ENCODE data around the gene XRRA1. TPM values are rescaled to one million over a fixed set of nuclear protein-coding genes. Genes with fewer than 3 reads are reported as not detected.
"Not testable (repeated sequence)": the region's sequence is repeated elsewhere in the genome, so short reads cannot be mapped to it uniquely, and the experiment has no call there.

XRRA1 gene
- total RNA-seq, 1 experiment from 2014 or later, result 17.3 TPM

- TF ChIP-seq POLR2AphosphoS5 (IDR thresholded peaks at IDR 0.05; ENCODE audit: low read depth, low read length) (no peak), SP1 (IDR thresholded peaks at IDR 0.05; ENCODE audit: low read depth) (no peak), POLR2A (IDR thresholded peaks at IDR 0.05; ENCODE audit: borderline replicate concordance, extremely low read depth, insufficient read depth, insufficient read length) (no peak), FOSL1 (IDR thresholded peaks at IDR 0.05; ENCODE audit: low read depth) (no peak), YY1 (IDR thresholded peaks at IDR 0.05; ENCODE audit: extremely low read depth, insufficient replicate concordance, low read depth, low read length) (no peak), JUND (IDR thresholded peaks at IDR 0.05) (no peak), EZH2 (IDR thresholded peaks at IDR 0.05) (no peak), CTCF (IDR thresholded peaks at IDR 0.05 in 2 of 3, conservative IDR thresholded peaks at IDR 0.05 in 1 of 3; ENCODE audit: borderline replicate concordance in 1 of 3, insufficient read depth in 1 of 3, low read depth in 2 of 3, low read length in 2 of 3) (no peak), MAX (IDR thresholded peaks at IDR 0.05) (no peak), CBX3 (IDR thresholded peaks at IDR 0.05; ENCODE audit: low read depth) (no peak), EZH2phosphoT487 (IDR thresholded peaks at IDR 0.05; ENCODE audit: borderline replicate concordance) (no peak), ZFX (IDR thresholded peaks at IDR 0.05) (no peak)
These were observed 111.7 kb downstream of the XRRA1 start (continued) for GRCh38 chr11:74837191-74837590.

GRCh38 chr11:74826901-74827300, 122.0 kb downstream of the XRRA1 start:
- TF ChIP-seq ZBTB33 (IDR thresholded peaks at IDR 0.05; ENCODE audit: extremely low read depth, insufficient replicate concordance, low read length), result no peak
- TF ChIP-seq ZFX (IDR thresholded peaks at IDR 0.05), result no peak
- Histone ChIP-seq H4K20me1 (ENCODE audit: insufficient read depth) (no peaks in the 10 kb centered on the region), H3K4me3 (replicated peaks in 1 of 2; ENCODE audit: low read depth in 1 of 2, low read length in 2 of 2) (no peak overlapping the region), H3K79me2 (ENCODE audit: insufficient read depth, low read length) (no peaks in the 10 kb centered on the region; the same call in 1 of the 2 replicates), H3K27me3 (ENCODE audit: insufficient read depth, low read length) (no peaks in the 10 kb centered on the region), H3K9me3 (ENCODE audit: control insufficient read depth in 1 of 2, insufficient read depth in 1 of 2, low read depth in 1 of 2, low read length in 2 of 2) (peaks cover 4 to 5% of the 10 kb centered on the region in 2 experiments; a peak in 2 of 4 replicates), H3K9ac (ENCODE audit: low read length) (no peak overlapping the region), H3K4me1 (ENCODE audit: control insufficient read depth in 1 of 2, insufficient read depth in 2 of 2, low read length in 2 of 2) (no peaks in the 10 kb centered on the region), H2AFZ (ENCODE audit: low read depth, low read length, poor library complexity, severe bottlenecking) (no peak overlapping the region), H3K4me2 (ENCODE audit: low read length) (no peak overlapping the region), H3K9me2 (ENCODE audit: insufficient read depth) (no peaks in the 10 kb centered on the region), H3K27ac (ENCODE audit: low read depth, low read length) (no peak overlapping the region), H3K36me3 (ENCODE audit: control insufficient read depth in 1 of 2, insufficient read depth in 2 of 2, low read length in 2 of 2) (peaks cover 0 to 36% of the 10 kb centered on the region in 2 experiments; a peak in 2 of 4 replicates)
- no peak for ATAC-seq
- intact Hi-C loops (cut with micrococcal nuclease), result no loop called here
- CTCF ChIA-PET, result no interaction called here
- RAD21 ChIA-PET (ENCODE audit: low non-redundant PET in 1 of 2, low total read pairs in 2 of 2, uncharacterized antibody in 2 of 2, unreplicated experiment in 2 of 2), result no interaction called here
- BruUV-seq (replicated peaks), result no TSS peak
- DNase-seq (ENCODE audit: low read depth, low spot score), result no peak
- POLR2A ChIA-PET, result no interaction called here

- peaks cover 0 to 38% of the 10 kb centered on the region in 2 experiments; a peak in 2 of 4 replicates for H3K36me3 ChIP-seq (ENCODE audit: control insufficient read depth in 1 of 2, insufficient read depth in 2 of 2, low read length in 2 of 2)
These were observed 123.3 kb downstream of the XRRA1 start for GRCh38 chr11:74825596-74825995.

More at GRCh38 chr11:74825596-74825995, 123.3 kb downstream of the XRRA1 start:
- H3K27me3 ChIP-seq (ENCODE audit: insufficient read depth, low read length); BruUV-seq (replicated peaks); H3K9me2 ChIP-seq (ENCODE audit: insufficient read depth); H3K4me1 ChIP-seq (ENCODE audit: control insufficient read depth in 1 of 2, insufficient read depth in 2 of 2, low read length in 2 of 2); H3K79me2 ChIP-seq (ENCODE audit: insufficient read depth, low read length); RAD21 ChIA-PET (ENCODE audit: low non-redundant PET in 1 of 2, low total read pairs in 2 of 2, uncharacterized antibody in 2 of 2, unreplicated experiment in 2 of 2); H3K9ac ChIP-seq (ENCODE audit: low read length); H4K20me1 ChIP-seq (ENCODE audit: insufficient read depth); H3K27ac ChIP-seq (ENCODE audit: low read depth, low read length); intact Hi-C loops (cut with micrococcal nuclease); H2AFZ ChIP-seq (ENCODE audit: low read depth, low read length, poor library complexity, severe bottlenecking); CTCF ChIA-PET; H3K4me3 ChIP-seq (replicated peaks in 1 of 2; ENCODE audit: low read depth in 1 of 2, low read length in 2 of 2); H3K4me2 ChIP-seq (ENCODE audit: low read length); POLR2A ChIA-PET; DNase-seq (ENCODE audit: low read depth, low spot score); ATAC-seq; H3K9me3 ChIP-seq (ENCODE audit: control insufficient read depth in 1 of 2, insufficient read depth in 1 of 2, low read depth in 1 of 2, low read length in 2 of 2): not testable (repeated sequence)
